Stimulated activated CD8-positive, alpha-beta memory T cell treated with anti-CD3 and anti-CD28 coated beads, Interleukin-4, amount 100 ng/mL, for 24 hours (primary cell): ENCODE results near the gene TMEM45B.
A peak's percentile ranks its signal among the peaks of the same experiment; 100 is the strongest.
"Not testable (repeated sequence)": the region's sequence is repeated elsewhere in the genome, so short reads cannot be mapped to it uniquely, and the experiment has no call there.

Experiments used
- DNase-seq: peaks from one replicate; pipeline ENCODE4 v3.0.0-alpha.2; 2020; ENCODE audit warnings: low read depth

Gene TMEM45B

GRCh38 chr11:129808241-129808640 is 7.4 kb upstream of the TMEM45B start:
- not testable (repeated sequence) for DNase-seq

GRCh38 chr11:129813231-129813791 is 2.3 kb upstream of the TMEM45B start:
- no peak for DNase-seq

- DNase-seq, result peak; percentile 44
Measured at GRCh38 chr11:129814244-129815014, 1.2 kb upstream of the TMEM45B start.

- DNase-seq, result no peak
Measured at GRCh38 chr11:129817534-129818051, 1.9 kb downstream of the TMEM45B start.

- not testable (repeated sequence) for DNase-seq
Measured at GRCh38 chr11:129818236-129818635, 2.6 kb downstream of the TMEM45B start.

- DNase-seq, result no peak
Measured at GRCh38 chr11:129819237-129819636, 3.6 kb downstream of the TMEM45B start.

GRCh38 chr11:129820228-129820627 is 4.6 kb downstream of the TMEM45B start:
- not testable (repeated sequence) for DNase-seq

GRCh38 chr11:129823281-129823680 is 7.6 kb downstream of the TMEM45B start:
- DNase-seq, result not testable (repeated sequence)

- DNase-seq, result not testable (repeated sequence)
Measured at GRCh38 chr11:129823799-129824198, 8.2 kb downstream of the TMEM45B start.

GRCh38 chr11:129825380-129825779 is 9.7 kb downstream of the TMEM45B start:
- DNase-seq, result no peak

- no peak for DNase-seq
Measured at GRCh38 chr11:129828301-129828836, 12.7 kb downstream of the TMEM45B start.

GRCh38 chr11:129829497-129829896 is 13.8 kb downstream of the TMEM45B start:
- not testable (repeated sequence) for DNase-seq

- not testable (repeated sequence) for DNase-seq
Measured at GRCh38 chr11:129831227-129831626, 15.6 kb downstream of the TMEM45B start.

GRCh38 chr11:129833260-129833659 is 17.6 kb downstream of the TMEM45B start:
- DNase-seq, result not testable (repeated sequence)

GRCh38 chr11:129836423-129836891 is 20.8 kb downstream of the TMEM45B start:
- DNase-seq, result not testable (repeated sequence)

GRCh38 chr11:129836979-129837378 is 21.3 kb downstream of the TMEM45B start:
- no peak for DNase-seq

- no peak for DNase-seq
Measured at GRCh38 chr11:129840236-129840635, 24.6 kb downstream of the TMEM45B start.

- no peak for DNase-seq
Measured at GRCh38 chr11:129842138-129842537, 26.5 kb downstream of the TMEM45B start.

- DNase-seq, result no peak
Measured at GRCh38 chr11:129846508-129847335, 31.1 kb downstream of the TMEM45B start.

GRCh38 chr11:129847361-129847760 is 31.7 kb downstream of the TMEM45B start:
- DNase-seq, result not testable (repeated sequence)

- DNase-seq, result no peak
Measured at GRCh38 chr11:129849447-129850130, 33.9 kb downstream of the TMEM45B start.
